Liver (tissue), 9 donors: Measurements from ENCODE around the gene TSR2. TPM values are rescaled to one million over a fixed set of nuclear protein-coding genes. Genes with fewer than 3 reads are reported as not detected.

Experiments used
- DNase-seq: peaks from one replicate; pipeline ENCODE4 v3.0.0-alpha.2; 2017; ENCODE audit warnings: low spot score
- H3K27ac ChIP-seq, 2 donors: one replicate each; pipeline ENCODE4 v1.7.0; 2013; ENCODE audit warnings: inconsistent platforms in 2 of 2, low read length in 2 of 2, control low read depth in 1 of 2, low read depth in 1 of 2, mild to moderate bottlenecking in 1 of 2
- H3K27me3 ChIP-seq, 4 donors: one replicate each; pipeline versions ENCODE4 v1.6.1 to v1.7.0; 2013; ENCODE audit warnings: low read length in 3 of 4, inconsistent platforms in 1 of 4, mild to moderate bottlenecking in 1 of 4, moderate library complexity in 1 of 4; ENCODE audit not compliant: control insufficient read depth in 4 of 4, insufficient read depth in 4 of 4
- H3K36me3 ChIP-seq, 4 donors: one replicate each; pipeline versions ENCODE4 v1.6.1 to v1.7.0; 2013; ENCODE audit warnings: low read length in 3 of 4, mild to moderate bottlenecking in 3 of 4, low read depth in 1 of 4, moderate library complexity in 1 of 4; ENCODE audit not compliant: control insufficient read depth in 4 of 4, insufficient read depth in 3 of 4
- H3K4me1 ChIP-seq, 4 donors: one replicate each; pipeline versions ENCODE4 v1.6.1 to v1.7.0; 2013; ENCODE audit warnings: low read length in 3 of 4, mild to moderate bottlenecking in 3 of 4, moderate library complexity in 1 of 4; ENCODE audit not compliant: control insufficient read depth in 4 of 4, insufficient read depth in 4 of 4
- H3K4me3 ChIP-seq, 3 donors: one replicate each; pipeline versions ENCODE4 v1.6.1 to v1.7.0; 2013; ENCODE audit warnings: low read length in 3 of 3, control low read depth in 1 of 3, low read depth in 1 of 3, mild to moderate bottlenecking in 1 of 3
- H3K9ac ChIP-seq, 2 donors: one replicate each; pipeline ENCODE4 v1.7.0; 2013; ENCODE audit warnings: low read length in 2 of 2, mild to moderate bottlenecking in 2 of 2, moderate library complexity in 2 of 2, control low read depth in 1 of 2, low read depth in 1 of 2
- H3K9me3 ChIP-seq, 4 donors: one replicate each; pipeline versions ENCODE4 v1.6.1 to v1.7.0; 2013; ENCODE audit warnings: low read length in 3 of 4; ENCODE audit not compliant: control insufficient read depth in 4 of 4
- EGR1 ChIP-seq, 2 donors: IDR thresholded peaks; 2 replicates each; pipeline ENCODE4 v1.6.1; 2016 to 2018; ENCODE audit warnings: antibody characterized with exemption in 2 of 2, low read depth in 2 of 2
- FOXA1 ChIP-seq: IDR thresholded peaks from 2 replicates; pipeline ENCODE4 v1.6.1; 2016; ENCODE audit warnings: antibody characterized with exemption
- FOXA2 ChIP-seq: IDR thresholded peaks from 2 replicates; pipeline ENCODE4 v1.6.1; 2016; ENCODE audit warnings: antibody characterized with exemption
- GABPA ChIP-seq, 2 donors: IDR thresholded peaks in 1 of 2; conservative IDR thresholded peaks in 1 of 2; 2 replicates each; pipeline ENCODE4 v1.6.1; 2016; ENCODE audit warnings: antibody characterized with exemption in 2 of 2, mild to moderate bottlenecking in 1 of 2, moderate library complexity in 1 of 2
- HNF4A ChIP-seq, 2 donors: conservative IDR thresholded peaks; 2 replicates each; pipeline ENCODE4 v1.6.1; 2016; ENCODE audit warnings: antibody characterized with exemption in 2 of 2, mild to moderate bottlenecking in 2 of 2
- HNF4G ChIP-seq: IDR thresholded peaks from 2 replicates; pipeline ENCODE4 v1.6.1; 2016; ENCODE audit warnings: antibody characterized with exemption
- JUND ChIP-seq, 2 donors: IDR thresholded peaks; 2 replicates each; pipeline ENCODE4 v1.6.1; 2016; ENCODE audit warnings: antibody characterized with exemption in 2 of 2
- NR2F2 ChIP-seq: IDR thresholded peaks from 2 replicates; pipeline ENCODE4 v1.6.1; 2016; ENCODE audit warnings: antibody characterized with exemption
- RAD21 ChIP-seq, 2 donors: IDR thresholded peaks; 2 replicates each; pipeline ENCODE4 v1.6.1; 2016; ENCODE audit warnings: antibody characterized with exemption in 2 of 2, mild to moderate bottlenecking in 2 of 2
- RXRA ChIP-seq, 2 donors: IDR thresholded peaks; 2 replicates each; pipeline ENCODE4 v1.6.1; 2017 to 2018; ENCODE audit warnings: antibody characterized with exemption in 2 of 2, mild to moderate bottlenecking in 1 of 2
- SP1 ChIP-seq: IDR thresholded peaks from 2 replicates; pipeline ENCODE4 v1.6.1; 2018; ENCODE audit warnings: antibody characterized with exemption, mild to moderate bottlenecking
- TAF1 ChIP-seq: conservative IDR thresholded peaks from 2 replicates; pipeline ENCODE4 v1.6.1; 2016; ENCODE audit warnings: antibody characterized with exemption, mild to moderate bottlenecking
- YY1 ChIP-seq: IDR thresholded peaks from 2 replicates; pipeline ENCODE4 v1.6.1; 2016; ENCODE audit warnings: antibody characterized with exemption, mild to moderate bottlenecking
- WGBS: extraction: QIAGEN DNeasy Blood & Tissue Kit; methylation state at CpG from one replicate; pipeline ENCODE4 v1.1.7; 2013; 5-methylcytosine and 5-hydroxymethylcytosine counted together
- polyA plus RNA-seq, 2 donors: library from polyadenylated mRNA; stranded (reverse) in 1 of 2; unstranded in 1 of 2; fragments of 200-250 nt in 1 of 2; fragments of >200 nt in 1 of 2; fragmentation: Nextera tagmentation in 1 of 2; extraction: Ambion mirVana in 1 of 2; gene quantifications; one replicate each; pipeline versions ENCODE4 v1.2.1 to v1.2.3, GENCODE V29; 2013 to 2015
- total RNA-seq, 2 donors: library from RNA; depleted of rRNA; stranded (reverse); fragments of >200 nt; gene quantifications; one replicate each; pipeline ENCODE4 v1.2.3, GENCODE V29; 2014
- TF ChIP-seq, protein P1 (sequence below): IDR thresholded peaks from 2 replicates; pipeline ENCODE4 v1.6.1; 2016; ENCODE audit warnings: antibody characterized with exemption
- TF ChIP-seq, protein P2 (sequence below): IDR thresholded peaks from 2 replicates; pipeline ENCODE4 v1.6.1; 2016; ENCODE audit warnings: antibody characterized with exemption
- TF ChIP-seq, protein P3 (sequence below): IDR thresholded peaks from 2 replicates; pipeline ENCODE4 v1.6.1; 2016; ENCODE audit warnings: antibody characterized with exemption
- TF ChIP-seq, protein P4 (sequence below): IDR thresholded peaks from 2 replicates; pipeline ENCODE4 v1.6.1; 2016; ENCODE audit warnings: antibody characterized with exemption, mild to moderate bottlenecking
- TF ChIP-seq, protein P5 (sequence below): fragments of 150-350 bp; IDR thresholded peaks from 2 replicates; pipeline ENCODE4 v1.5.1; 2017; ENCODE audit warnings: improper control_type of control experiment, low read depth, low read length; ENCODE audit not compliant: missing input control
- donor health status: healthy.
- donor health status: healthy.
- donor health status: healthy.
- donor health status: healthy.
- donor health status: healthy.

Gene TSR2
- total and polyA plus RNA-seq, 4 donors = 7.9 to 22.1 (median 14.1) TPM

DNA sequence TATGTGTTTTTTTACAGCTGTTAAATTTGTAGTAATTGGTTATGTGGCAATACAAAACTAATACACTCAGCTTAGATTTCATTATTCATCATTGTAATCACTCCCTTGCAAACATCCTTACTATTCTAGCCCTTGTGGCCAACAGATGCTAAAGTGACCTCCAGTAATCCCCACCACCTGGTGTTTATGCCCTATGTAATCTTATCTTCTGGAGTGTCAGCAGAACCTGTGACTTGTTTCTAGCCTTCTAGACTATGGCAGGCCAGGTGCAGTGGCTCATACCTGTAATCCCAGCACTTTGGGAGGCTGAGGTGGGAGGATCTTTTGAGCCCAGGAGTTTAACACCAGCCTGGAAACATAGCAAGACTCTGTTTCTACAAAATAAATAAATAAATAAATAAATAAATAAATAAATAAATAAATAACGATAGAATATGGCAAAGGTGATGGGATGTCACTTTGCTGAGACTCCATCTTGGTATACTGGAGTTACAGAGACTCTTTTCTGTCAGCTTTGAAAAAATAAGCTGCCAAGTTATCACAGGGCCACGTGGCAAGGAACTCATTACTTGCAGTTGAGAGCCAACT, 12.3 kb upstream of the TSR2 start:
- Histone ChIP-seq H3K4me3 (no peak overlapping the region), H3K27ac (no peak overlapping the region), H3K36me3 (no peaks in the 10 kb centered on the region), H3K27me3 (no peaks in the 10 kb centered on the region), H3K4me1 (no peaks in the 10 kb centered on the region), H3K9me3 (no peaks in the 10 kb centered on the region), H3K9ac (no peak overlapping the region)
- WGBS = 79% methylated on average over 2 of the region's 2 CpGs
- TF ChIP-seq, protein P1, sequence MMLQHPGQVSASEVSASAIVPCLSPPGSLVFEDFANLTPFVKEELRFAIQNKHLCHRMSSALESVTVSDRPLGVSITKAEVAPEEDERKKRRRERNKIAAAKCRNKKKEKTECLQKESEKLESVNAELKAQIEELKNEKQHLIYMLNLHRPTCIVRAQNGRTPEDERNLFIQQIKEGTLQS = no peak
- TF ChIP-seq, protein P2, sequence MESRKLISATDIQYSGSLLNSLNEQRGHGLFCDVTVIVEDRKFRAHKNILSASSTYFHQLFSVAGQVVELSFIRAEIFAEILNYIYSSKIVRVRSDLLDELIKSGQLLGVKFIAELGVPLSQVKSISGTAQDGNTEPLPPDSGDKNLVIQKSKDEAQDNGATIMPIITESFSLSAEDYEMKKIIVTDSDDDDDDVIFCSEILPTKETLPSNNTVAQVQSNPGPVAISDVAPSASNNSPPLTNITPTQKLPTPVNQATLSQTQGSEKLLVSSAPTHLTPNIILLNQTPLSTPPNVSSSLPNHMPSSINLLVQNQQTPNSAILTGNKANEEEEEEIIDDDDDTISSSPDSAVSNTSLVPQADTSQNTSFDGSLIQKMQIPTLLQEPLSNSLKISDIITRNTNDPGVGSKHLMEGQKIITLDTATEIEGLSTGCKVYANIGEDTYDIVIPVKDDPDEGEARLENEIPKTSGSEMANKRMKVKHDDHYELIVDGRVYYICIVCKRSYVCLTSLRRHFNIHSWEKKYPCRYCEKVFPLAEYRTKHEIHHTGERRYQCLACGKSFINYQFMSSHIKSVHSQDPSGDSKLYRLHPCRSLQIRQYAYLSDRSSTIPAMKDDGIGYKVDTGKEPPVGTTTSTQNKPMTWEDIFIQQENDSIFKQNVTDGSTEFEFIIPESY = no peak
- TF ChIP-seq EGR1 (IDR thresholded peaks at IDR 0.05; ENCODE audit: low read depth in 2 of 2) = no peak
- no peak for TF ChIP-seq YY1
- TF ChIP-seq JUND (IDR thresholded peaks at IDR 0.05) = no peak
- no peak for TF ChIP-seq TAF1
- TF ChIP-seq GABPA (IDR thresholded peaks at IDR 0.05 in 1 of 2, conservative IDR thresholded peaks at IDR 0.05 in 1 of 2) = no peak
- TF ChIP-seq HNF4A (conservative IDR thresholded peaks at IDR 0.05) = no peak
- no peak for TF ChIP-seq FOXA1
- TF ChIP-seq, protein P3, sequence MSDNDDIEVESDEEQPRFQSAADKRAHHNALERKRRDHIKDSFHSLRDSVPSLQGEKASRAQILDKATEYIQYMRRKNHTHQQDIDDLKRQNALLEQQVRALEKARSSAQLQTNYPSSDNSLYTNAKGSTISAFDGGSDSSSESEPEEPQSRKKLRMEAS = no peak
- no peak for TF ChIP-seq RAD21 (IDR thresholded peaks at IDR 0.05)
- TF ChIP-seq, protein P4, sequence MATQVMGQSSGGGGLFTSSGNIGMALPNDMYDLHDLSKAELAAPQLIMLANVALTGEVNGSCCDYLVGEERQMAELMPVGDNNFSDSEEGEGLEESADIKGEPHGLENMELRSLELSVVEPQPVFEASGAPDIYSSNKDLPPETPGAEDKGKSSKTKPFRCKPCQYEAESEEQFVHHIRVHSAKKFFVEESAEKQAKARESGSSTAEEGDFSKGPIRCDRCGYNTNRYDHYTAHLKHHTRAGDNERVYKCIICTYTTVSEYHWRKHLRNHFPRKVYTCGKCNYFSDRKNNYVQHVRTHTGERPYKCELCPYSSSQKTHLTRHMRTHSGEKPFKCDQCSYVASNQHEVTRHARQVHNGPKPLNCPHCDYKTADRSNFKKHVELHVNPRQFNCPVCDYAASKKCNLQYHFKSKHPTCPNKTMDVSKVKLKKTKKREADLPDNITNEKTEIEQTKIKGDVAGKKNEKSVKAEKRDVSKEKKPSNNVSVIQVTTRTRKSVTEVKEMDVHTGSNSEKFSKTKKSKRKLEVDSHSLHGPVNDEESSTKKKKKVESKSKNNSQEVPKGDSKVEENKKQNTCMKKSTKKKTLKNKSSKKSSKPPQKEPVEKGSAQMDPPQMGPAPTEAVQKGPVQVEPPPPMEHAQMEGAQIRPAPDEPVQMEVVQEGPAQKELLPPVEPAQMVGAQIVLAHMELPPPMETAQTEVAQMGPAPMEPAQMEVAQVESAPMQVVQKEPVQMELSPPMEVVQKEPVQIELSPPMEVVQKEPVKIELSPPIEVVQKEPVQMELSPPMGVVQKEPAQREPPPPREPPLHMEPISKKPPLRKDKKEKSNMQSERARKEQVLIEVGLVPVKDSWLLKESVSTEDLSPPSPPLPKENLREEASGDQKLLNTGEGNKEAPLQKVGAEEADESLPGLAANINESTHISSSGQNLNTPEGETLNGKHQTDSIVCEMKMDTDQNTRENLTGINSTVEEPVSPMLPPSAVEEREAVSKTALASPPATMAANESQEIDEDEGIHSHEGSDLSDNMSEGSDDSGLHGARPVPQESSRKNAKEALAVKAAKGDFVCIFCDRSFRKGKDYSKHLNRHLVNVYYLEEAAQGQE = no peak
- TF ChIP-seq FOXA2 = no peak
- TF ChIP-seq RXRA (IDR thresholded peaks at IDR 0.05) = no peak
- TF ChIP-seq NR2F2 = no peak
- TF ChIP-seq, protein P5, sequence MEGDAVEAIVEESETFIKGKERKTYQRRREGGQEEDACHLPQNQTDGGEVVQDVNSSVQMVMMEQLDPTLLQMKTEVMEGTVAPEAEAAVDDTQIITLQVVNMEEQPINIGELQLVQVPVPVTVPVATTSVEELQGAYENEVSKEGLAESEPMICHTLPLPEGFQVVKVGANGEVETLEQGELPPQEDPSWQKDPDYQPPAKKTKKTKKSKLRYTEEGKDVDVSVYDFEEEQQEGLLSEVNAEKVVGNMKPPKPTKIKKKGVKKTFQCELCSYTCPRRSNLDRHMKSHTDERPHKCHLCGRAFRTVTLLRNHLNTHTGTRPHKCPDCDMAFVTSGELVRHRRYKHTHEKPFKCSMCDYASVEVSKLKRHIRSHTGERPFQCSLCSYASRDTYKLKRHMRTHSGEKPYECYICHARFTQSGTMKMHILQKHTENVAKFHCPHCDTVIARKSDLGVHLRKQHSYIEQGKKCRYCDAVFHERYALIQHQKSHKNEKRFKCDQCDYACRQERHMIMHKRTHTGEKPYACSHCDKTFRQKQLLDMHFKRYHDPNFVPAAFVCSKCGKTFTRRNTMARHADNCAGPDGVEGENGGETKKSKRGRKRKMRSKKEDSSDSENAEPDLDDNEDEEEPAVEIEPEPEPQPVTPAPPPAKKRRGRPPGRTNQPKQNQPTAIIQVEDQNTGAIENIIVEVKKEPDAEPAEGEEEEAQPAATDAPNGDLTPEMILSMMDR = no peak
- no peak for TF ChIP-seq HNF4G
- no peak for TF ChIP-seq SP1
- no peak for DNase-seq
